GM18867 (cell line): ENCODE data around the gene INPP4B.
"Not testable (repeated sequence)": the region's sequence is repeated elsewhere in the genome, so short reads cannot be mapped to it uniquely, and the experiment has no call there.

ENCODE experiments used
- ATAC-seq: cut with Tn5 transposase; IDR thresholded peaks from one replicate; pipeline ENCODE4 v1.9.1; 2021; ENCODE audit warnings: mild to moderate bottlenecking, moderate library complexity; ENCODE audit not compliant: unreplicated experiment

INPP4B gene

DNA sequence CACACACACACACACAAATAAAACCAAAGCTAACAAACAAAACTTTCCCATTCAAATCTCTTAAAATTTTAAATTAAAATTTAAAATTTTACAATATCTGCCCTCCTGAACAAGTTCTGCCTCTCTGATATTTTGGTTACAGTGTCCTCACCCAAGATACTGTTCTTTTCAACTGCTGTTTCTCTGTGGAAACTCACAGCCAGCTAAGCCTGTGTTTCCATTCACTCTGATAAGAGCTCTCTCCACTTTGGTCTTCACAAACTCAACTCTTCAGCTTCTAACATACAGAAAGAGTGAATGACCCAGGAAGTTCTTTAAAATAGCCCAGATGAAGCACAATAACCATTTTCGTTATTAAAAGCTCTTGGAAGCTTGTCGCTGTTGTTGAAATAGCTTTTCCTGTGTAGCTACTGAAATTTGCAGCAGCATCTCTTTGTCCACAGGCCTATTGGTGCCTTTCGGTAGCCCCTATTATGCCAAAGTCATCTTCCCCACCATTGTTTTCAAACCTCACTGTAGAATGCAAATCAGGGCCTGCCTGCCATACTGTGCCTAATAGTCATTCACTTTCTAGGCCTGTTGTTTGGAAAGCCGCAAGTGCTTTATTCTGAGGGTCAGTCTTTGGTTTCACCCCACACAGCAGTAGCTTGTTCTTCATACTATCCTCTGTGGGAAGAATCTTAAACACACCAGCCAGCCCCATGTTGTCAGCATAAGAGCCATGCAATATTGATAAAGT lies 19.4 kb downstream of the INPP4B start:
- no peak for ATAC-seq

DNA sequence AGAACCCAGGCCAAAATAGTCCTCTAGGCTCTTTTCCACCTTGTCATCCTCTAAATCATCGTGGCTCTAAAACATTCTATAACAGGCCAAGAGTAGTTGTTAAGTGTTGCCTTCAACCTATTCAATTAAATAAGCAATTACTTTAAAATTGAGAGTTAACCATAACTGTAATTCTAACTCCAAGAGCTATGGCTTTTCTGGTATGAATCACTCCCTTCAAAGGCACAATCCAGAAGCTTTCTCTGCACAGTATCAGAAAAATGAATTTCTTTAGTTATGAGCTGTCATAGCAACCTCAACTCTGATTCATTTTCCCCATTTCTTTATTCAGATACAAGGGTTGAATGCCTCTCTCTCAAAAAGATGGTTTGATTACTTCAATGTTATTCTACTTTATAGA lies 21.7 kb downstream of the INPP4B start:
- ATAC-seq, result no peak

DNA sequence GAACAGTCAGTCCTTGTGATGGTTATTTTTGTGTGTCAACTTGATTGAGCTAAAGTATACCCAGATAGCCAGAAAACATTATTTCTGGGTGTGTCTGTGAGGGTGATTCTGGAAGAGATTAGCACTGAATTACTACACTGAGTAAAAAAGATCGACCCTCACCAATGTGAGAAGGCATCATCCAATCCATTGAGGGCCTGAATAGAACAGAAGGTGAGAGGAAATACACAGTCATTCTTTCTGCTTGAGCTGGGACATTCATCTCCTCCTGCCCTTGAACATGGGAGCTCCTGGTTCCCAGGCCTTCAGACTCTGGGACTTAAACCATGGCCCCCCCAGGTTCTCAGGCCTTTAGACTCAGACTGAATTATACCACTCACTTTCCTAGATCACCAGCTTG lies 22.3 kb downstream of the INPP4B start:
- ATAC-seq, result no peak

DNA sequence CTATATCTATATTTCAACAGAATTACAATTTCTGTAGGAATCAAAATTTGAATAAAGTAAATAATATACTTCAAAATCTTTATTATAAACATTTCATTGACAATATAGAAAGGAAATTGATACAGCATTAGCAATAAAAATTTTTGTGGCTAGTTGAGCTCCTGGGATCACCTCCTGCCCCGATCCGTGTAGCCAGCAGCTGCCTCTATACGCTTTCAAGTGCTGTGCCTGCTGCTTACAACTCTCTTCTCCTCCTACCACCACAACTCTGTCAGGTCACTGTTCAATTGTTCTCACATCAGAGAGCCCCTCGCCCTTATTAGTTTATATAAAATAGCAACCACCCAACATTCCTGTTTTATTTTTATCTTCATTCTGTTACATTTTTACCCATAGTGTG lies 27.6 kb downstream of the INPP4B start:
- no peak for ATAC-seq

DNA sequence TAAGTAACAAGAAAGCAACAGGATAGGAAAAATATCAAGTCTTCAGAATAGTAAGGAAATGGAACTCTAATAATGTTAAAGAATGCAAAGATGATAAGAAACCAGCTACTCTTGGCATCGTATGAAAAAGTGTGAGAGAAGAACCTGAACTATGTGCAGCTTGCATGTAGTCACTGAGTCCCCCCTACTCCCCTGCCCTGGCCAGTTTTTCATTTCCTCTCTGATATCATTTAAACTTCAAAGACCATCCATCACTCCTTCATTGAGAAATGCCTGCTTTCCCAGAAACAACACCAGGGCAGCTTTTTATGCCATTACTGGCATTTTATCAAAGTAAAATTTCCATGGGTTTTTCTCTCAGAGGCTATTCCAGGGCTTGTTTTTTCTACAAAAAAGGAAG lies 28.1 kb downstream of the INPP4B start:
- no peak for ATAC-seq

DNA sequence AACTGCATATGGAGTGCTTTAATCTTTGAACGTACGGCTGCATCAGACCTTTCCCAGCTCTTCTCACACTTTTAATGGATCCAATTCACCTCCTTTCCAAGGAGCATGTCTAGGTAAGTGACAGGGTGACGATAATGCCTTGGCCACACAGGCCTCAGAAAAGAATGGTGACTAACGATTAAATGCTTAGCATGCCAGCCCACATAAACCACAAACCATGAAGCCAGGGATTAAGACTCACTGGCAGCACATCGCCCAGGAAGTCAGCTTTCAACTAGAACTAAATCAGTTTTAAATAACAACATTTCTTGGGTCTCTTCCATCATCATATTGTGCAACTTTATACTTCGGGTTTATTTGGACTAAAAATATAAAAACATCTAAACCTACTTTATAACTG lies 28.7 kb downstream of the INPP4B start:
- ATAC-seq, result no peak

DNA sequence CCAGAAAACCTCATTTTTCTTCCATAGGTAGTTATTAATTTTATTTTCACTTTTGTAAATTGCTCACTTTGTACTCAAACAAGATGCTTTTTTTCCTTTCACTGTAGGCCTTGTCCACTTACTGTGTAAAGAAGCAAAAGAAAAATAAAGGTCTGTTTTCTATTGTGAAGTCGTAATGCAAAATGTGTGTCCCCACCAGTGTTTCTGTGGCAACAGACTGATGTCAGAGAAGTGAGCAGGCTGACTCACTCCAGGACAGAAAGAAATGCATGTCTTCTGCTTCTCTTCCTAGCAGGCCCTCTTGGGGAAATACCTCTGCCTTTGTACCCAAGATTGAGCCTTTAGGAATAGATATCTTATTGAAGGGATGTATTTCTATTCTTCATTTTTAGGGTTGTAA lies 30.3 kb downstream of the INPP4B start:
- no peak for ATAC-seq

DNA sequence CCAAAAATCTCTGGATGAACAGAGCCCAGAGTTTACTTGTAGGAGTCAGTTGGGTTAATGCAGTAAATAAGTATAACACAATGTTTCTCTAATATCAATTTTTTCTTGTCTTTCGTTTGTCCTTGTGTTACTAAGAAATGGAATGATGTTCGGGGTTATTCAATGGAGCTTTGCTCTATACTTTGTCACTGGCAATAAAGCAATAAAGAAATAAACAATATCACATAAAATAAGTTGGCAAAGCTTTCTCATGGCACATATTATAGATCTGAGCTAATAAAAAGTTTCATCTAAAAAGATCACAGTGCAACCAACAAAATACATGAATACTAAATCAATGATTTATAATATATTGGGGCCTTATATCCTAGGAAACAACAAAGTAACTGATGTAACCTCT lies 32.7 kb downstream of the INPP4B start:
- no peak for ATAC-seq

DNA sequence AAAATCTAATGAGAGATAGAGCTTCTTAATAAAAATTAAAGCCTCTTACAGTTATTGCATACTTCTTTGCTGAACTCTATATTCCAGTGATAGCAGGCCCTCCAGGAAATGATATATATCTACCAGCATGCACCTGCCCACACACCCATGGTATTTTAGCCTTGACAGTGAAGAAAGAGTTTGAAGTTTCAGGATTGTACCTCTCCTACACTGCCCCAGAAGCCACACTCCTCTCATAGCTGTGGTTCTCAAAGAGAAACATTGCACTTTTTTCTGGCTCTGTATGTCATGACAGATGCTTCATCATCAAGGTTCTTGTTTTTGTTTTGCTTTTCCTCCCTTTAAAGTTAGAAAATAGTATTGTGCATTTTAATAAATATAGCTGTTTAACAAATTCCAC lies 34.0 kb downstream of the INPP4B start:
- ATAC-seq, result no peak

DNA sequence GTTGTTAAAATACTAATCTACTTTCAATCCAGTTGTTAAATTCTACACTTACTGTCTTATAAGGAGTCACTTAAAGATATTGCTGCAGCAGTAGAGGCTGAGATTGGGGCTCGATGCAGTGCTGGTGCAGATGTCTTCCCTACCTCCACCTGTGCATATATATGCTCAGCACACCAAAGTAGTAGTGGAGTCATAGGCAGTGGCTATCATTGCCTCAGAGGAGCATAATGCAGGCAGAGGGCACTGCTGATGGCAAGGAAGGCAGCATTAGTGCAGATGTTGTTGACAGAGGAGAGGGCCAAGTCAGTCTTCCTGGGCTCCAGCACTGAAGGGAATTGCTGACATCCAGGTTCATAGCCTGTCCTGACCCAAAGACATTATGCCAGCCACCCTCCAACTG lies 35.1 kb downstream of the INPP4B start:
- no peak for ATAC-seq

DNA sequence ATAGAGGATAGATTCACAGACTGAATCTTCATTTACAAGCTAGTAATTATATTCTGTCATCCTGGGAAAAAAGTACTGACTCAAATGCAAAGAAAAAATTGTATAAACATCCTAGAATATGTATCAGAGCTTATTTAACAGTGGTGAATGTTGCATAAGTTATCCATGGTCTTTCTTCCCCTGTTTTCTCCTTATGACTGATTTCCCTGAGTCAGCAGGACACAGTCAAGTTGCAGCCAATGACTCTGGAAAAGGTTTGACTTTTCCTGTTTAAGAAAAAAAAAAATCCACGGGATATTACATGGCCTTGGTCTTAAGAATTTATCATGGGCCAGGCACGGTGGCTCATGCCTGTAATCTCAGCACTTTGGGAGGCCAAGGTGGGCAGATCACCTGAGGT lies 36.5 kb downstream of the INPP4B start:
- no peak for ATAC-seq

DNA sequence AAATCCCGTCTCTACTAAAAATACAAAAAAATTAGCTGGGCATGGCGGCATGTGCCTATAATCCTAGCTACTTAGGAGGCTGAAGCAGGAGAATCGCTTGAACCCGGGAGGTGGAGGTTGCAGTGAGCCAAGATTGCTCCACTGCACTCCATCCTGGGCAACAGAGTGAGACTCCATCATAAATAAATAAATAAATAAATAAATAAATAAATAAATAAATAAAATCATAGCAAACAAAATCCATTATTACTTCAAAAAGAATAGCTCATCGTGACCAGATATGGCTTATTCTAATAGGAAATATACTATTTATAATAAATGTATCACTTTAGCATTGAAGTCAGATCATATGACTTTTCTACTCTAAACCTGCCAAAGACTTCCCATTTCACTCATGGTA lies 42.2 kb downstream of the INPP4B start:
- not testable (repeated sequence) for ATAC-seq

DNA sequence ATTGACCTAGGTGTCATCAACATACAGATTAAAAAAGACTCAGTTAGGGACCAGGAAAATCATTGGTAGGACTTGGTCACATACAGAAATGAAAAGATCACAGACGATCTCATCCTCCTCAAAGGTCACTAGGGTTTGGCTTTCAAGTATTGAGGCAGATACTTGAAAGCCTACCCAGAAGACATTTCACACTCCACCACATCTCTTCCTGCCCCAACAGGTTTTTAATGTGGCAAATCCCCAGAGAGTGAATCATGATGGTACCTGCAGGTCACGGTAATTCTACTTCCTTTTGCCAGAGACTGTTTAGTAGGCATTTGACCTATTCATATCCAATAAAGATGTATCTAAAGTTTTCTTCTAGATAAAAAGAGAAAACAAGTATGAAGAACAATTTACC lies 44.1 kb downstream of the INPP4B start:
- ATAC-seq, result no peak

DNA sequence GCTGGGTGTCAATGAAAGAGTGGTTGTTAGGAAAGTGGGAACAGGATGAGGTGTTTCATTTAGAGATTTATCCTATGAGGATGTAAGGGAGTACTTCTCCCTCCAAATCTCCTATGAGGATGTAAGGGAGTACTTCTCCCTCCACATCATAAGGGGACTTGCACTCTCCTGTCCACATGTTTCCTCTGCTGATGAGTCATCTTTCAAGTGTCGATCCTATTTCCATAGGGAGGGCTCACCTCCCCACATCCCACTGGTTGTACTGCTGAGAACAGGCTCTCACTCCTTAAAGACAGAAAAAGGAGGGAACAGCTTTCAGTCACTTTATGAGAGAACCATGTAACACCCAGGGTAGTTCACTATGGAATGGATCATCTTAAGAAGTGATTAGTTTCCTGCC lies 65.0 kb downstream of the INPP4B start:
- no peak for ATAC-seq

DNA sequence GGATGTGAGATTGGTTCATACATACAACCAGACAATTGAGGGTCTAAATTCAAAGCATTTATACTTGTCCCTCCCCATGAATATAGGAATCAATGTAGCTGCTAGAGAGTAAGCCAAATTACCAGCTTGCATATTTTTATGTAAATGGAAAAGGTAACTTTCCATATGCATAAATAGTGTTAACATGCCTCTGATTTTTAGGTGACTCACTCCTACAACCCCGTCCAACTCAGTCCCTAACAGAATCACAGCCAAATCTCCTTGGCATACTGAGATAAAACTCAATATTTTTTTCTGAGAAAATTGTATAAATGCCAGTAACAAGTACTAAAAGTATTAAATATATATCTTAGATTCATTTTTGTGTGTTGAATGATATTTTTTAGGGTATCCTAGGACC lies 67.2 kb downstream of the INPP4B start:
- ATAC-seq, result no peak

DNA sequence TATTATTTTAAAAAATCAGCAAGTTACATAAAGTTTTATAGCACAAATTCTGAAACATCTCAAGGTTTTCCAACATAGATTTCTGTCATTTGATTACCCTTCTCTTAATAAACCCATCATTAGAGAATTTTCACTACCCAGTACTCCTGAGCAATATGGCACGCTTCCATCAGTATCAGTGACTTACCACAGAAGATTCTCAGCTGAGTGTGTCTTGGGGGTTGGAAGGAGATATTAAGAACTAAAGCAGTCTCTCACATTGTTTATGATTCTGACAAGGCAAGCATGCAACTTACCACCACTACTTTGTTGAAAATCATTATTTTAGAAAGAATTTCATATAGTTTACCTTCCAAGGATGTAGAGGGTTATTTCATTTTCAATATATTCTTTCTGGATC lies 67.7 kb downstream of the INPP4B start:
- no peak for ATAC-seq

DNA sequence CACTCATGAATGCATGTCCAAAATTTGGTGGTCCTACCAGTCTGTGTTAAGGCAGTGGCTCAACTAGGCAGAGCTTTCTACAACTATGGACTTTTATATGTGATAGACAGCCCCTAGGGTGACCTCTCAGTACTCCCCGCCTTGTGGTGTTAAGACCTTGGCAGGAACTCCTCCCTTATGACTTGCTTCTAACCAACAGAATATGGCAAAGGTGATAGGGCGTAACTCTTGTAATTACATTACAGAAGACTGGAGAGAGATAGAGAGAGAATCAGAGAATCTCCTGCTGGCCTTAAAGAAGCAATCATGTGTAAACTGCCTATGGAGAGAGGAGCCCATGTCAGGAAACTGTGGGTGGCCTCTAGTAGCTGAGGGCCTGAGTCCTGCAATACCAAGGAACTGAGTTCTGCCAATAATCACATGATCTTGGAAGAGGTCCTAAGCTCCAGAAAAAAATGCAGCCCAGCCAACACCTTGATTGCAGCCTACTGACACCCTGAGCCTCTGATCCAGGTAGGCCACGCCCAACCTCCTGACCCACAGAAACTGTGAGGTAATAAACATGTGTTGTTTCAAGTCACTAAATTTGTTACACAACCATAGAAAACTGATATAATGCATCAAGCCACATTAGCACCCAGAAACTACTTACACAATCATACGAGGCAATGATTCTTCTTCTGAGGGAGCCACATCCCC lies 68.9 kb downstream of the INPP4B start:
- ATAC-seq, result no peak

DNA sequence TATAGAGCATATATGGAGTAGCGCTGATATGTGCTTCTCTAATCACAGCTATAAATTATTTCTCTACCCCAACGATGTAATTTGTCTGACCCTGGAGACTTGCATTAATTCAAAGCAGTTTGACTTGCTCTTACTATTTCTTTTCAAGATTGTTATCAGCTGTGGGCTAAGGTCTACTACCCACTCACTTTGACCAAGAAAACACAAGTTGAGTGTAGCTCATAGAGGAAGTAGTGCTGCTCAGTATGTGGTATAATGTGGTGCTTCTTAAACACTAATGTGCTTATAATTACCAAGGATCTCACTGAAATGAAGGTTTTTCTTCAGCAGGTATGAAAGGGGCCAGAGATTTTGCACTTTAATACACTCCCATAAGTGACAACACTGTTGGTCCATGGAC lies 70.1 kb downstream of the INPP4B start:
- no peak for ATAC-seq

DNA sequence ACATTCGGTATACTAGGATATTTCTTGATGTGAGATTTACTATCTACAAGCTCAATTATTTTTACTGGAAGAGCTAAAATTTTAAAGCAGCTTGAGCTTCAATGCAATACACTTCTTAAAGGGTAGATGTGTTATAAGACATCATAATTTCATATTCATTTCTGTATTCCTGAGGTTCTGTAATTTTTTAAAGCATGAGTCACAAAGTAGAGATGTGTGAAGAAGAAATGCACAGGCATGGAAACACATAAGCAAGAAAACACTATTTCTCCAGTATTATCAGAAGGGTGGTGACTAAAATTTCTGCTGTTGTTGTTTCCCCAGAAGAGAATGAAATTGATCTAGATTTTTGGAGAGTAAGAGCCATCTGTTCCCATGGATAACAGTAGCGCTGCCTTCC lies 72.6 kb downstream of the INPP4B start:
- no peak for ATAC-seq

DNA sequence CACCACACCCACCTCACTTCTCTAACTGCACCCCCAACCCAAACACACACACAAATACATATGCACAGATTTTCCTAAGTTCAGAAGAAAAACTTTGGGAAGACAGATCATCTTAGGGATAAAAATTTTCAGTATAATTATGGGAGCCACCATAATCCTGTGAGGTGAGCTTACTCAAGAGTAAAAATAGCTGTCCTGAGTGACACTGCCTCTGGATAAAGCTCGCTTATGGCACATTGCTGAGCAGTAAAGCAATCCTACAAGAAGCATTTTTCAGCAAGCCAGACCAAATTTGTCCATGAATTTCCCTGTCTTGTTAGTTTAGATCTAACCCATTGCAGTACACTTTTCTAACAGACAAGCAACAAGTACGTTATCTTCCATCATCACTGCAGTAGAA lies 83.8 kb downstream of the INPP4B start:
- ATAC-seq, result no peak

DNA sequence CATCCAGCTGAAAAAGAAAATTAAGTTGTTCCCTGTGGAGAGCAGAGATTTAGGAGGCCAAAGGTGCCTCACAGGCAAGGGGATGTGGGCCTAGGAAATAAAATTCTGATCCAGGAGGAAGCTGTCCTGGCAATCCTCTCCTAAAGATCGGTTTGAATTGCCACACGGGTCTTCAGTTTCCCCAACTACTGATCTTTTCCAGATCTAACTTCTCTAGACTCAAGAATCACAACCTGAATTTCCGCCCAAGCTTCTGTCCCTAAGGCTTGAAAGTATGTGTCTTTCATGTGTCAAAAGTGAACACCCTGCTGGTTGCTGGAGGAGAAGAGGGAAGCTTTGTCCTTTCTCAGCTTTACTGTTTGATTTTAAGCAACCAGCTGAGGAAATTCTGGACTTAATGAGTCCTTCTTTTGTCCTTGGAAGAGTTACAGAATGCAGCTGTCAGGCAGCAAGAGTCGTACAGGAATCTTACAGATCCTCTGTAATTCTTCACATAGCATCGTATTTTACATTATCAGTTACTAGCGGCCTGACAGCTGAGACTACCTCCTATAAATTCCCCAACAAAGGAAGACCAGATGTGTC lies 93.8 kb downstream of the INPP4B start:
- ATAC-seq, result no peak

DNA sequence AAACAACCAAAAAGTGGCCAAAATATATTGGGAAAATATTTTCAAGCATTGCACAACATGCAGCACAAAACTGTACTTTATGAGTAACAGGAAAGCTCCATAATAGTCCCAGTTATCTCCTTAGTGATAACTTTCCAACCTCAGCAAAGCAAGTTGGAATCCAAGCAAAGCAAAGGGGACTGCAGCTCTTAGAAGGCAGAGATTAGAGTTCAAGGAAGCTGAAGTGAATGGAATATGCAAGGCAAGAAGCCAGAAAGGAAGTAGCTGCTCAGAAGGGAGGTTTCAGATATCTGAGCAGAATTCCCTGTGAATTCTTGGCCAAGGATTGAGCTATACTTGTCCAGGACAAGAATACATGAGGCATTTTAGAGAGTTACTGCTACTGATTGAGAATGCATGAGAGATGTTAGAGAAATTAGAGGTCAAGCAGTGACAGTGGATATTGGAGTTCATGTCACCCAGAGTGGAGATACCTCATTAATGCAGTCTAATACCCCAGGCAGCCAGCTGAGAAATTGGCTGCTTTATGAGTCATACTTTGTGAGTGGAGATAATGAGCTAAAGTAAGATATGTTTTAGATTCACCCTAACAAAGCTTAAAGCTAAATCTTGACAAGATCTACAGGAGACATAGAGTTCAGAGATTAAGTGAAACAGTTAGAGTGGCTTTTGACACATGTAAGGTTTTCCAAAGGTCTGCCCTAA lies 102.8 kb downstream of the INPP4B start:
- no peak for ATAC-seq
